IMR-90 (cell line): ENCODE measurements around the gene MORF4L1. TPM values are rescaled to one million over a fixed set of nuclear protein-coding genes. Genes with fewer than 3 reads are reported as not detected.

Experiments
- ATAC-seq: fragments of 200-7000 bp; cut with Tn5 transposase; 2 replicates; pipeline ENCODE4 v1.9.1; 2020; ENCODE audit warnings: low read depth, mild to moderate bottlenecking, moderate library complexity
- BruUV-seq: library from RNA; stranded (reverse); fragments of 400-500 nt; replicated peaks from 2 replicates; lab custom pipeline; 2021; lab: Mats Ljungman, UMichigan
- CTCF ChIA-PET: fragments of 300-600 bp; formaldehyde crosslinking; extraction: SDS; loops from one replicate; lab custom pipeline; 2021; ENCODE audit warnings: antibody characterized with exemption; lab: Yijun Ruan, JAX
- POLR2A ChIA-PET: fragments of 300-600 bp; sonication (Branson Sonifier 250); formaldehyde crosslinking; loops from one replicate; lab custom pipeline; 2022; ENCODE audit warnings: antibody characterized with exemption; ENCODE audit not compliant: unreplicated experiment; lab: Charles Lee
- DNase-seq: peaks from one replicate; pipeline ENCODE4 v3.0.0; 2013
- H2AFZ ChIP-seq: replicated peaks from 2 replicates; pipeline ENCODE3; 2013; ENCODE audit warnings: low read length, mild to moderate bottlenecking; ENCODE audit not compliant: poor library complexity
- H2AK5ac ChIP-seq: 2 replicates; pipeline ENCODE4 v1.6.1; 2013; ENCODE audit warnings: low read depth, low read length, inconsistent platforms
- H2AK9ac ChIP-seq: replicated peaks from 2 replicates; pipeline ENCODE3; 2013; ENCODE audit warnings: mild to moderate bottlenecking, low read depth, low read length, moderate library complexity; ENCODE audit not compliant: poor library complexity
- H2BK120ac ChIP-seq: 2 replicates; pipeline ENCODE4 v1.6.1; 2013; ENCODE audit warnings: low read depth, low read length, inconsistent platforms
- H2BK15ac ChIP-seq: 3 replicates; pipeline ENCODE4 v1.6.1; 2013; ENCODE audit warnings: low read depth, low read length, inconsistent platforms
- H2BK20ac ChIP-seq: 2 replicates; pipeline ENCODE4 v1.6.1; 2013; ENCODE audit warnings: low read depth, mild to moderate bottlenecking, inconsistent platforms, low read length, moderate library complexity
- H2BK5ac ChIP-seq: 2 replicates; pipeline ENCODE4 v1.6.1; 2013; ENCODE audit warnings: mild to moderate bottlenecking, low read depth, low read length, inconsistent platforms; ENCODE audit not compliant: poor library complexity, severe bottlenecking
- H3K14ac ChIP-seq: replicated peaks from 2 replicates; pipeline ENCODE4 v1.6.1; 2013; ENCODE audit warnings: low read depth, low read length, inconsistent platforms
- H3K18ac ChIP-seq: 2 replicates; pipeline ENCODE4 v1.6.1; 2013; ENCODE audit warnings: low read depth, low read length, control low read depth
- H3K23ac ChIP-seq: 2 replicates; pipeline ENCODE4 v1.6.1; 2013; ENCODE audit warnings: low read depth, low read length, inconsistent platforms
- H3K27ac ChIP-seq: 2 replicates; pipeline ENCODE4 v1.5.1; 2013; ENCODE audit warnings: mild to moderate bottlenecking, control low read depth, low read length; ENCODE audit not compliant: insufficient read depth
- H3K27me3 ChIP-seq: 2 replicates; pipeline ENCODE4 v1.6.1; 2013; ENCODE audit warnings: low read length; ENCODE audit not compliant: control insufficient read depth, insufficient read depth
- H3K36me3 ChIP-seq: 2 replicates; pipeline ENCODE4 v1.6.1; 2013; ENCODE audit warnings: low read length, mixed read lengths; ENCODE audit not compliant: control insufficient read depth, insufficient read depth
- H3K4ac ChIP-seq: 2 replicates; pipeline ENCODE4 v1.6.1; 2013; ENCODE audit warnings: low read depth, low read length, inconsistent platforms
- H3K4me1 ChIP-seq: 2 replicates; pipeline ENCODE4 v1.6.1; 2013; ENCODE audit warnings: low read length, mixed read lengths; ENCODE audit not compliant: control insufficient read depth, insufficient read depth
- H3K4me2 ChIP-seq: 2 replicates; pipeline ENCODE4 v1.6.1; 2013; ENCODE audit warnings: low read depth, mild to moderate bottlenecking, control low read depth, low read length, moderate library complexity
- H3K4me3 ChIP-seq: 2 replicates; pipeline ENCODE4 v1.5.1; 2013; ENCODE audit warnings: low read depth, mild to moderate bottlenecking, control low read depth, low read length, moderate library complexity; ENCODE audit not compliant: insufficient read depth
- H3K56ac ChIP-seq: 2 replicates; pipeline ENCODE4 v1.6.1; 2013; ENCODE audit warnings: low read length, inconsistent platforms; ENCODE audit not compliant: insufficient read depth; ENCODE audit errors: extremely low read depth
- H3K79me1 ChIP-seq, 2 experiments: 2 replicates each; pipeline ENCODE4 v1.6.1; 2013; ENCODE audit warnings: low read length in 2 of 2, inconsistent platforms in 1 of 2, low read depth in 1 of 2
- H3K9ac ChIP-seq: 2 replicates; pipeline ENCODE4 v1.6.1; 2013; ENCODE audit warnings: low read depth, low read length, control low read depth
- H3K9me1 ChIP-seq: 2 replicates; pipeline ENCODE4 v1.6.1; 2013; ENCODE audit warnings: low read length, inconsistent platforms; ENCODE audit not compliant: insufficient read depth
- H3K9me3 ChIP-seq: 2 replicates; pipeline ENCODE4 v1.6.1; 2013; ENCODE audit warnings: low read length; ENCODE audit not compliant: control insufficient read depth, insufficient read depth
- H4K20me1 ChIP-seq: 2 replicates; pipeline ENCODE4 v1.6.1; 2013; ENCODE audit warnings: low read length, inconsistent platforms; ENCODE audit not compliant: insufficient read depth
- H4K5ac ChIP-seq: 2 replicates; pipeline ENCODE4 v1.6.1; 2013; ENCODE audit warnings: mild to moderate bottlenecking, low read depth, low read length, control low read depth
- H4K8ac ChIP-seq, 2 experiments: 2 replicates each; pipeline ENCODE4 v1.6.1; 2013; ENCODE audit warnings: low read depth in 2 of 2, low read length in 2 of 2, control low read depth in 1 of 2, inconsistent platforms in 1 of 2
- H4K91ac ChIP-seq: 2 replicates; pipeline ENCODE4 v1.6.1; 2013; ENCODE audit warnings: low read depth, low read length, inconsistent platforms; ENCODE audit not compliant: insufficient read depth
- BHLHE40 ChIP-seq: fragments of 150-350 bp; IDR thresholded peaks from 2 replicates; pipeline ENCODE4 v1.6.1; 2016; ENCODE audit warnings: mild to moderate bottlenecking, low read depth, low read length
- CEBPB ChIP-seq: IDR thresholded peaks from 2 replicates; pipeline ENCODE4 v1.6.1; 2012; ENCODE audit warnings: low read depth, low read length, improper control_type of control experiment
- FOS ChIP-seq: fragments of 150-350 bp; IDR thresholded peaks from 2 replicates; pipeline ENCODE4 v1.6.1; 2016; ENCODE audit warnings: low read depth, low read length
- MAFK ChIP-seq: IDR thresholded peaks from 2 replicates; pipeline ENCODE4 v1.6.1; 2012; ENCODE audit warnings: low read depth, low read length, improper control_type of control experiment
- MAZ ChIP-seq: IDR thresholded peaks from 2 replicates; pipeline ENCODE4 v1.6.1; 2012; ENCODE audit warnings: low read depth, mild to moderate bottlenecking, low read length, improper control_type of control experiment, moderate library complexity, borderline replicate concordance
- MXI1 ChIP-seq: IDR thresholded peaks from 2 replicates; pipeline ENCODE4 v1.6.1; 2012; ENCODE audit warnings: low read depth, mild to moderate bottlenecking, low read length, moderate library complexity, borderline replicate concordance
- RAD21 ChIP-seq: IDR thresholded peaks from 2 replicates; pipeline ENCODE4 v1.6.1; 2012; ENCODE audit warnings: low read length, improper control_type of control experiment
- RFX5 ChIP-seq: IDR thresholded peaks from 2 replicates; pipeline ENCODE4 v1.8.0; 2012; ENCODE audit warnings: low read depth, mild to moderate bottlenecking, low read length, moderate library complexity
- SMC3 ChIP-seq: fragments of 150-350 bp; IDR thresholded peaks from 2 replicates; pipeline ENCODE4 v1.6.1; 2016; ENCODE audit warnings: low read depth, mild to moderate bottlenecking, antibody characterized with exemption, low read length, moderate library complexity
- WGBS, 2 experiments: methylation state at CpG; one replicate each; pipeline versions ENCODE4 v1.1.5 to v1.1.7; 2013; ENCODE audit warnings: missing lambda C conversion rate in 2 of 2; ENCODE audit not compliant: insufficient read length in 1 of 2; ENCODE audit errors: extremely low coverage in 2 of 2; 5-methylcytosine and 5-hydroxymethylcytosine counted together
- dilution Hi-C: fragments of 300-500 bp; cut with HindIII; formaldehyde crosslinking; loops from one replicate; pipeline ENCODE4 v1.14.3; 2018; ENCODE audit warnings: low sequenced_read_pairs; ENCODE audit not compliant: unreplicated experiment
- in situ Hi-C: fragments of 300-500 bp; cut with MboI; formaldehyde crosslinking; loops from 3 replicates; pipeline ENCODE4 v1.14.3; 2019; ENCODE audit warnings: low sequenced_read_pairs, inconsistent platforms, mixed read lengths
- intact Hi-C: fragments of 100-400 bp; cut with micrococcal nuclease; formaldehyde crosslinking; loops from 2 replicates; pipeline ENCODE4 v1.10.0; 2022
- polyA plus RNA-seq, 3 experiments: library from polyadenylated mRNA; depleted of rRNA; stranded (reverse); fragments of >200 nt; gene quantifications; 2 replicates each; pipeline ENCODE4 v1.2.3, GENCODE V29; 2012; ENCODE audit warnings: low replicate concordance in 1 of 3
- total RNA-seq: library from RNA; depleted of rRNA; stranded (reverse); fragments of >200 nt; gene quantifications from 2 replicates; pipeline ENCODE4 v1.2.3, GENCODE V29; 2012
- TF ChIP-seq, protein P1 (sequence below): fragments of 150-350 bp; IDR thresholded peaks from 2 replicates; pipeline ENCODE4 v1.6.1; 2017; ENCODE audit warnings: mild to moderate bottlenecking, antibody characterized with exemption, low read length, low read depth
- TF ChIP-seq, protein P2 (sequence below): conservative IDR thresholded peaks from 2 replicates; pipeline ENCODE4 v1.5.1; 2012; ENCODE audit warnings: mild to moderate bottlenecking, low read depth, low read length, improper control_type of control experiment

Gene MORF4L1
- total and polyA plus RNA-seq, 2 of the 4 experiments (the other 2 are of a cell fraction) = 217 to 392 TPM

DNA sequence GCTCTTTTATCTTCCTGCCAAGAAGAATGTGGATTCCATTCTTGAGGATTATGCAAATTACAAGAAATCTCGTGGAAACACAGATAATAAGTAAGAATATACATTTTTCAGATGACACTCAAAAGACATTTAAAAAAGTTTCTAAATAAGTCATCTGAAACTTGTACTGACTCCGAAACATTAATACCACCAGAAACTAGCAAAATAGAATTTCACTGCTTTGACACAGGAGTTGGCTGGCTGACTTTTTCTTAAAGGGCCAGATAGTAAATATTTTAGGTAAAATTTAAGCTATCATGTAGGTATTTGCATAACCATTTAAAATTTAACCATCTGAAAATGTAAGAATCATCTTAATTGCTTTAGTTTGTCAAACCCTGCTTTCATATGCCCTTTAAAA lies 20.8 kb downstream of the MORF4L1 start:
- no CpG with 5 or more reads among the region's 2 CpGs for WGBS, 2 experiments
- Histone ChIP-seq H3K4me2 (no peak overlapping the region), H3K27me3 (no peaks in the 10 kb centered on the region), H2AK5ac (no peak overlapping the region), H3K23ac (no peak overlapping the region), H3K4ac (no peak overlapping the region), H3K36me3 (peaks cover 65% of the 10 kb centered on the region), H2AK9ac (no peak overlapping the region), H3K4me1 (peaks cover 3% of the 10 kb centered on the region), H3K9ac (no peak overlapping the region), H4K91ac (no peak overlapping the region), H3K4me3 (no peak overlapping the region), H3K79me1 (peaks cover 12 to 53% of the 10 kb centered on the region in 2 experiments; a peak in 3 of 4 replicates), H2AFZ (no peak overlapping the region), H2BK5ac (no peak overlapping the region), H4K5ac (no peak overlapping the region), H3K9me3 (no peaks in the 10 kb centered on the region), H4K8ac (no peak overlapping the region), H2BK20ac (no peak overlapping the region), H3K56ac (no peak overlapping the region), H2BK15ac (no peak overlapping the region), H2BK120ac (no peak overlapping the region), H3K14ac (no peak overlapping the region), H3K9me1 (no peaks in the 10 kb centered on the region), H3K27ac (no peak overlapping the region), H4K20me1 (peaks cover 68% of the 10 kb centered on the region), H3K18ac (no peak overlapping the region)
- intact Hi-C loops (no loop called here), in situ Hi-C loops (no loop called here), dilution Hi-C loops (no loop called here)
- no TSS peak for BruUV-seq
- DNase-seq (no peak), ATAC-seq (no peak; the same call in 1 of the 2 replicates)
- CTCF ChIA-PET = interaction anchor here (0.6 kb wide), 1 partner anchor 108 kb away, joined by 4 read pairs; no protein-coding TSS in a partner anchor
- POLR2A ChIA-PET = interaction anchor here (0.6 kb wide), 1 partner anchor 12 kb away, joined by 12 read pairs; no protein-coding TSS in a partner anchor
- no peak for TF ChIP-seq MAFK
- TF ChIP-seq SMC3 = no peak
- TF ChIP-seq MAZ = no peak
- TF ChIP-seq CEBPB = no peak
- no peak for TF ChIP-seq MXI1
- no peak for TF ChIP-seq RAD21
- no peak for TF ChIP-seq BHLHE40
- TF ChIP-seq FOS = no peak
- TF ChIP-seq, protein P1, sequence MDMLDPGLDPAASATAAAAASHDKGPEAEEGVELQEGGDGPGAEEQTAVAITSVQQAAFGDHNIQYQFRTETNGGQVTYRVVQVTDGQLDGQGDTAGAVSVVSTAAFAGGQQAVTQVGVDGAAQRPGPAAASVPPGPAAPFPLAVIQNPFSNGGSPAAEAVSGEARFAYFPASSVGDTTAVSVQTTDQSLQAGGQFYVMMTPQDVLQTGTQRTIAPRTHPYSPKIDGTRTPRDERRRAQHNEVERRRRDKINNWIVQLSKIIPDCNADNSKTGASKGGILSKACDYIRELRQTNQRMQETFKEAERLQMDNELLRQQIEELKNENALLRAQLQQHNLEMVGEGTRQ = no peak
- no peak for TF ChIP-seq RFX5
- TF ChIP-seq, protein P2, sequence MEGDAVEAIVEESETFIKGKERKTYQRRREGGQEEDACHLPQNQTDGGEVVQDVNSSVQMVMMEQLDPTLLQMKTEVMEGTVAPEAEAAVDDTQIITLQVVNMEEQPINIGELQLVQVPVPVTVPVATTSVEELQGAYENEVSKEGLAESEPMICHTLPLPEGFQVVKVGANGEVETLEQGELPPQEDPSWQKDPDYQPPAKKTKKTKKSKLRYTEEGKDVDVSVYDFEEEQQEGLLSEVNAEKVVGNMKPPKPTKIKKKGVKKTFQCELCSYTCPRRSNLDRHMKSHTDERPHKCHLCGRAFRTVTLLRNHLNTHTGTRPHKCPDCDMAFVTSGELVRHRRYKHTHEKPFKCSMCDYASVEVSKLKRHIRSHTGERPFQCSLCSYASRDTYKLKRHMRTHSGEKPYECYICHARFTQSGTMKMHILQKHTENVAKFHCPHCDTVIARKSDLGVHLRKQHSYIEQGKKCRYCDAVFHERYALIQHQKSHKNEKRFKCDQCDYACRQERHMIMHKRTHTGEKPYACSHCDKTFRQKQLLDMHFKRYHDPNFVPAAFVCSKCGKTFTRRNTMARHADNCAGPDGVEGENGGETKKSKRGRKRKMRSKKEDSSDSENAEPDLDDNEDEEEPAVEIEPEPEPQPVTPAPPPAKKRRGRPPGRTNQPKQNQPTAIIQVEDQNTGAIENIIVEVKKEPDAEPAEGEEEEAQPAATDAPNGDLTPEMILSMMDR = no peak
